SK-N-SH (cell line): ENCODE data around the gene PCSK2. TPM values are rescaled to one million over a fixed set of nuclear protein-coding genes. Genes with fewer than 3 reads are reported as not detected.

Experiments used
- CTCF ChIA-PET: fragments of 300-600, 350-600 bp; formaldehyde crosslinking; extraction: SDS; loops from one replicate; lab custom pipeline; 2021; lab: Yijun Ruan, JAX
- POLR2A ChIA-PET: fragments of 350-600 bp; sonication (Branson Sonifier 250); formaldehyde crosslinking; extraction: SDS; loops from one replicate; lab custom pipeline; 2020; ENCODE audit warnings: antibody characterized with exemption, inconsistent platforms; lab: Yijun Ruan, JAX
- DNase-seq: peaks from one replicate; pipeline ENCODE4 v3.0.0; 2012
- H2AFZ ChIP-seq: fragments of 200-600 bp; sonication (generic); 2 replicates; pipeline ENCODE4 v1.8.1; 2016; ENCODE audit warnings: antibody characterized with exemption, mild to moderate bottlenecking, low read depth
- H3F3A ChIP-seq: fragments of 200-600 bp; sonication (generic); replicated peaks from 2 replicates; pipeline ENCODE3; 2016; ENCODE audit warnings: antibody characterized with exemption, mild to moderate bottlenecking; ENCODE audit not compliant: insufficient read depth
- H3K27ac ChIP-seq, 2 experiments: fragments of 200-500 bp in 1 of 2; fragments of 200-600 bp in 1 of 2; sonication (Bioruptor generic) in 1 of 2; sonication (generic), shearing (Covaris generic) in 1 of 2; 2 replicates each; pipeline versions ENCODE4 v1.5.1 to v1.6.1; 2014 to 2016; ENCODE audit warnings: low read depth in 2 of 2, inconsistent platforms in 1 of 2, low read length in 1 of 2, mild to moderate bottlenecking in 1 of 2, mixed read lengths in 1 of 2
- H3K27me3 ChIP-seq: fragments of 200-600 bp; sonication (generic), shearing (Covaris generic); 2 replicates; pipeline ENCODE4 v1.6.1; 2016; ENCODE audit warnings: mixed run types; ENCODE audit not compliant: insufficient read depth
- H3K36me3 ChIP-seq, 2 experiments: fragments of 200-500 bp in 1 of 2; fragments of 200-600 bp in 1 of 2; sonication (Bioruptor generic) in 1 of 2; sonication (generic) in 1 of 2; replicated peaks in 1 of 2; 2 replicates each; pipeline versions ENCODE3 to v1.5.1; 2014 to 2016; ENCODE audit warnings: low read length in 1 of 2, mild to moderate bottlenecking in 1 of 2; ENCODE audit not compliant: insufficient read depth in 2 of 2, control insufficient read depth in 1 of 2
- H3K4me1 ChIP-seq, 2 experiments: fragments of 200-500 bp in 1 of 2; fragments of 200-600 bp in 1 of 2; sonication (Bioruptor generic) in 1 of 2; sonication (generic), shearing (Covaris generic) in 1 of 2; 2 replicates each; pipeline versions ENCODE4 v1.5.1 to v1.6.1; 2014 to 2016; ENCODE audit warnings: low read depth in 1 of 2, low read length in 1 of 2, mixed run types in 1 of 2; ENCODE audit not compliant: insufficient read depth in 2 of 2, control insufficient read depth in 1 of 2
- H3K4me2 ChIP-seq: fragments of 200-600 bp; sonication (generic), shearing (Covaris generic); 2 replicates; pipeline ENCODE4 v1.6.1; 2017; ENCODE audit warnings: mixed run types
- H3K4me3 ChIP-seq, 2 experiments: fragments of 200-500 bp in 1 of 2; fragments of 200-600 bp in 1 of 2; sonication (Bioruptor generic) in 1 of 2; sonication (generic), shearing (Covaris generic) in 1 of 2; 2 replicates each; pipeline versions ENCODE4 v1.5.1 to v1.8.1; 2014 to 2016; ENCODE audit warnings: low read depth in 2 of 2, inconsistent platforms in 1 of 2, low read length in 1 of 2, mild to moderate bottlenecking in 1 of 2, mixed read lengths in 1 of 2, moderate library complexity in 1 of 2
- H3K79me2 ChIP-seq: fragments of 200-600 bp; sonication (generic); 2 replicates; pipeline ENCODE4 v1.8.1; 2017; ENCODE audit warnings: mild to moderate bottlenecking; ENCODE audit not compliant: insufficient read depth
- H3K9ac ChIP-seq: fragments of 200-600 bp; sonication (generic); 2 replicates; pipeline ENCODE4 v1.6.1; 2017; ENCODE audit warnings: mixed run types
- H3K9me2 ChIP-seq: fragments of 200-600 bp; sonication (generic); 2 replicates; pipeline ENCODE4 v1.6.1; 2017; ENCODE audit warnings: mixed run types
- H3K9me3 ChIP-seq: fragments of 200-600 bp; sonication (generic); 2 replicates; pipeline ENCODE4 v1.6.1; 2017; ENCODE audit warnings: mixed run types, mild to moderate bottlenecking, moderate library complexity
- H4K20me1 ChIP-seq: fragments of 200-600 bp; sonication (generic); 2 replicates; pipeline ENCODE4 v1.6.1; 2017; ENCODE audit warnings: mild to moderate bottlenecking, mixed run types; ENCODE audit not compliant: insufficient read depth
- CTCF ChIP-seq: fragments of 200-600 bp; sonication (generic); IDR thresholded peaks from 2 replicates; pipeline ENCODE4 v1.6.1; 2017; ENCODE audit warnings: antibody characterized with exemption, mild to moderate bottlenecking, moderate library complexity
- FOSL2 ChIP-seq: IDR thresholded peaks from 2 replicates; pipeline ENCODE4 v1.4.0; 2012; ENCODE audit warnings: low read depth, mild to moderate bottlenecking, moderate library complexity, borderline replicate concordance
- GABPA ChIP-seq: IDR thresholded peaks from 2 replicates; pipeline ENCODE4 v1.4.0; 2012; ENCODE audit warnings: low read depth, mild to moderate bottlenecking
- MAX ChIP-seq: IDR thresholded peaks from 2 replicates; pipeline ENCODE4 v1.4.0; 2012; ENCODE audit warnings: low read depth
- MXI1 ChIP-seq: IDR thresholded peaks from 2 replicates; pipeline ENCODE4 v1.6.1; 2012; ENCODE audit warnings: mild to moderate bottlenecking, low read depth, low read length, improper control_type of control experiment
- NFIC ChIP-seq: IDR thresholded peaks from 2 replicates; pipeline ENCODE4 v1.4.0; 2012; ENCODE audit warnings: borderline replicate concordance
- PBX3 ChIP-seq: IDR thresholded peaks from 2 replicates; pipeline ENCODE4; 2012
- POLR2AphosphoS5 ChIP-seq: IDR thresholded peaks from 2 replicates; pipeline ENCODE4 v1.6.1; 2012; ENCODE audit warnings: low read depth, low read length
- RCOR1 ChIP-seq: fragments of 150-350 bp; IDR thresholded peaks from 2 replicates; pipeline ENCODE4 v1.6.1; 2017; ENCODE audit warnings: antibody characterized with exemption, low read length
- REST ChIP-seq: IDR thresholded peaks from 2 replicates; pipeline ENCODE4 v1.6.1; 2012; ENCODE audit warnings: mild to moderate bottlenecking, low read depth, low read length, moderate library complexity
- RFX5 ChIP-seq: IDR thresholded peaks from 2 replicates; pipeline ENCODE4 v1.6.1; 2012; ENCODE audit warnings: mild to moderate bottlenecking, improper control_type of control experiment, low read length
- TAF1 ChIP-seq: IDR thresholded peaks from 2 replicates; pipeline ENCODE4 v1.6.1; 2012; ENCODE audit warnings: low read depth, mild to moderate bottlenecking, low read length, moderate library complexity, borderline replicate concordance
- TEAD4 ChIP-seq: IDR thresholded peaks from 2 replicates; pipeline ENCODE4 v1.4.0; 2012; ENCODE audit warnings: mild to moderate bottlenecking, borderline replicate concordance; ENCODE audit not compliant: insufficient read depth
- USF1 ChIP-seq: IDR thresholded peaks from 2 replicates; pipeline ENCODE4 v1.4.0; 2012; ENCODE audit warnings: low read depth, borderline replicate concordance
- USF2 ChIP-seq: fragments of 150-350 bp; IDR thresholded peaks from 2 replicates; pipeline ENCODE4 v1.6.1; 2017; ENCODE audit warnings: antibody characterized with exemption, low read length, low read depth, borderline replicate concordance
- YY1 ChIP-seq: IDR thresholded peaks from 2 replicates; pipeline ENCODE4 v1.4.0; 2012; ENCODE audit warnings: low read depth, mild to moderate bottlenecking
- WGBS: methylation state at CpG from one replicate; pipeline ENCODE4 v1.1.6; 2017; ENCODE audit warnings: low lambda C conversion rate; 5-methylcytosine and 5-hydroxymethylcytosine counted together
- polyA plus RNA-seq, 3 experiments: library from polyadenylated mRNA; depleted of rRNA; stranded (reverse); fragments of >200 nt; gene quantifications; 2 replicates each; pipeline ENCODE4 v1.2.3, GENCODE V29; 2012

The PCSK2 gene
- polyA plus RNA-seq, 1 of the 3 experiments (the other 2 are of a cell fraction), result not detected

GRCh38 chr20:17391127-17391771 is 164.4 kb downstream of the PCSK2 start:
- Histone ChIP-seq H3K9me2 (no peaks in the 10 kb centered on the region), H3K27me3 (no peaks in the 10 kb centered on the region), H3F3A (no peaks in the 10 kb centered on the region), H3K9ac (no peak overlapping the region), H3K4me2 (no peak overlapping the region), H3K79me2 (no peaks in the 10 kb centered on the region), H3K4me1 (no peaks in the 10 kb centered on the region), H3K9me3 (no peaks in the 10 kb centered on the region), H3K36me3 (no peaks in the 10 kb centered on the region), H3K4me3 (no peak overlapping the region), H2AFZ (no peak overlapping the region), H3K27ac (no peak overlapping the region), H4K20me1 (no peaks in the 10 kb centered on the region)
- CTCF ChIA-PET, result interaction anchor here (1.0 kb wide), 1 partner anchor 589 kb away, joined by 3 read pairs; no protein-coding TSS in a partner anchor
- no peak for DNase-seq
- no peak for TF ChIP-seq USF1
- no peak for TF ChIP-seq REST
- no peak for TF ChIP-seq NFIC
- no peak for TF ChIP-seq RFX5
- no peak for TF ChIP-seq PBX3
- no peak for TF ChIP-seq CTCF
- no peak for TF ChIP-seq USF2
- no peak for TF ChIP-seq TAF1
- no peak for TF ChIP-seq YY1
- TF ChIP-seq TEAD4, result no peak
- no peak for TF ChIP-seq FOSL2
- no peak for TF ChIP-seq MXI1
- no peak for TF ChIP-seq MAX
- no peak for TF ChIP-seq POLR2AphosphoS5
- no peak for TF ChIP-seq RCOR1
- TF ChIP-seq GABPA, result no peak
- 30% methylated on average over 2 of the region's 2 CpGs for WGBS
- POLR2A ChIA-PET, result no interaction called here
